Sigmoid colon (tissue), 7 donors: Measurements from ENCODE around the gene KLF16. TPM values are rescaled to one million over a fixed set of nuclear protein-coding genes. Genes with fewer than 3 reads are reported as not detected.
"Not testable (repeated sequence)": the region's sequence is repeated elsewhere in the genome, so short reads cannot be mapped to it uniquely, and the experiment has no call there.

Source experiments
- DNase-seq: peaks from one replicate; pipeline ENCODE4 v3.0.0-alpha.2; 2019
- H3K27ac ChIP-seq, 4 donors: fragments of 200-600 bp; sonication (generic); one replicate each; pipeline ENCODE4 v1.5.1; 2016 to 2019; ENCODE audit warnings: mild to moderate bottlenecking in 1 of 4
- H3K27me3 ChIP-seq, 3 donors: fragments of 200-600 bp; sonication (generic); one replicate each; pipeline ENCODE4 v1.5.1; 2019; ENCODE audit warnings: mild to moderate bottlenecking in 1 of 3
- H3K36me3 ChIP-seq, 4 donors: fragments of 200-600 bp; sonication (generic); one replicate each; pipeline ENCODE4 v1.5.1; 2016 to 2019
- H3K4me1 ChIP-seq, 4 donors: fragments of 200-600 bp; sonication (generic); one replicate each; pipeline ENCODE4 v1.5.1; 2017 to 2019
- H3K4me3 ChIP-seq, 4 donors: fragments of 200-600 bp; sonication (generic); one replicate each; pipeline ENCODE4 v1.5.1; 2017 to 2019; ENCODE audit warnings: mild to moderate bottlenecking in 2 of 4, moderate library complexity in 1 of 4
- H3K9me3 ChIP-seq, 4 donors: fragments of 200-600 bp in 3 of 4; sonication (generic) in 3 of 4; one replicate each; pipeline versions ENCODE4 v1.5.1 to v1.6.1; 2013 to 2019
- EP300 ChIP-seq, 4 donors: sonication (generic); formaldehyde crosslinking; IDR thresholded peaks; one replicate each; pipeline ENCODE4 v1.6.1; 2017; ENCODE audit warnings: antibody characterized with exemption in 4 of 4
- POLR2A ChIP-seq, 2 donors: fragments of 450-650 bp; IDR thresholded peaks; one replicate each; pipeline ENCODE4 v1.6.1; 2016; ENCODE audit warnings: antibody characterized with exemption in 2 of 2, mild to moderate bottlenecking in 2 of 2, moderate library complexity in 2 of 2
- POLR2AphosphoS5 ChIP-seq, 4 donors: sonication (generic); formaldehyde crosslinking; IDR thresholded peaks; one replicate each; pipeline ENCODE4 v1.6.1; 2017; ENCODE audit warnings: antibody characterized with exemption in 4 of 4
- WGBS, 2 donors: extraction: QIAGEN DNeasy Blood & Tissue Kit; methylation state at CpG; one replicate each; pipeline ENCODE4 v1.1.7; 2013; 5-methylcytosine and 5-hydroxymethylcytosine counted together
- intact Hi-C: fragments of 100-400 bp; cut with DNase I; formaldehyde crosslinking; loops from one replicate; pipeline ENCODE4 v1.15.1; 2023
- polyA plus RNA-seq, 3 donors: library from polyadenylated mRNA; stranded (reverse); fragments of 200-250 nt; gene quantifications; one replicate each; pipeline ENCODE4 v1.2.3, GENCODE V29; 2013
- total RNA-seq, 4 donors: library from RNA; depleted of rRNA; stranded (reverse); fragments of >200 nt; gene quantifications; one replicate each; pipeline ENCODE4 v1.1.0, GENCODE V29; 2016
- TF ChIP-seq, protein P1 (sequence below), 4 experiments: fragments of 450-650 bp in 3 of 4; fragments of 200-600 bp in 1 of 4; IDR thresholded peaks; one replicate each; pipeline ENCODE4 v1.5.1; 2016 to 2019; ENCODE audit warnings: antibody characterized with exemption in 4 of 4, mild to moderate bottlenecking in 3 of 4, moderate library complexity in 2 of 4
- donor health status: healthy with polysubstance abuse.
- donor health status: Bipolar disorder and iron deficiency.
- donor health status: healthy.

Gene KLF16
- total and polyA plus RNA-seq, 7 donors = 2.1 to 20.5 (median 8.4) TPM

DNA sequence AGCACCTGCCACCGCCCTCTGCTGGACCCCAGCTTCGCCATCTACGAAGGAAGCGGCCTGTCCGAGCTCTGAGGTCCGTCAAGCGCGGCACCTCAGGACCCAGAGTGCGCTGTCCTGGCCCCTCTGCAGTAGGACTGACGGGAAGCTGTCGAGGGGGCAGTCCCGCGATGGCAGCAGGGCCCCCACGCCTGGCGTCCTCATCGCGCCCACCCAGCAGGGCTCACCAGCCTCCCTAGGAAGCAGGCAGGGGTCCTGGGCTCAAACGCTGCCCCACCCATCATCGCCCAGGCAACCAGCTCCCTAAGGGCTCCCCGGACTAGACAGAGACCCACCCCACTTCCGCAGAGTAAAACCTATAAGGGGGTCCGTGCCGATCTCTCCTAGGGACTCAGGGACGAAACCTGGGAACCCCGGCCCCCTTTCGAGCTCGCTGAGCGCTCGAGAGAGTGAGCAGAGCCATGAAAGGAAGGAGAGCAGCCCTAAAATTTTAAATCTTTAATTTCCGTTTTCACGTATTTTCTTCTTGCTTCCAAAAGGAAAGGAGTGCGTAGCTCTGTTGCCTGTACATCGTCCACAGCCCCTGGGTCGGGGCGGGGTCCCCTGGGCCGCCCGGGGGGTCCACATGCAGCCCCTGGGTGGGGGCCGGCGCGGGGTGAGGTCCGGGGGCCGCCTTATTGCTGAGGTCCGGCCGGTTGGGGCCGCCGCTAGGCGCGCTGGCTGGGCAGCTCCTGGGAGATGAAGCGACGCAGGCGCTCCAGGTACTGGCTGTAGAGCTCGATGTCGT, 13.3 kb upstream of the KLF16 start:
- H3K9me3 ChIP-seq, intact Hi-C loops, H3K27me3 ChIP-seq, DNase-seq: not testable (repeated sequence)
- 36 to 50% methylated on average over 48 of the region's 53 CpGs for WGBS, 2 donors
- Histone ChIP-seq H3K4me3 (peak overlapping the region; percentile 84 to 96 (median 94)), H3K36me3 (peaks cover 0 to 16% (median 0%) of the 10 kb centered on the region in 4 donors), H3K4me1 (peaks cover 0 to 58% (median 56%) of the 10 kb centered on the region in 4 donors), H3K27ac (peak overlapping the region; percentile 93 to 99 (median 96))

DNA sequence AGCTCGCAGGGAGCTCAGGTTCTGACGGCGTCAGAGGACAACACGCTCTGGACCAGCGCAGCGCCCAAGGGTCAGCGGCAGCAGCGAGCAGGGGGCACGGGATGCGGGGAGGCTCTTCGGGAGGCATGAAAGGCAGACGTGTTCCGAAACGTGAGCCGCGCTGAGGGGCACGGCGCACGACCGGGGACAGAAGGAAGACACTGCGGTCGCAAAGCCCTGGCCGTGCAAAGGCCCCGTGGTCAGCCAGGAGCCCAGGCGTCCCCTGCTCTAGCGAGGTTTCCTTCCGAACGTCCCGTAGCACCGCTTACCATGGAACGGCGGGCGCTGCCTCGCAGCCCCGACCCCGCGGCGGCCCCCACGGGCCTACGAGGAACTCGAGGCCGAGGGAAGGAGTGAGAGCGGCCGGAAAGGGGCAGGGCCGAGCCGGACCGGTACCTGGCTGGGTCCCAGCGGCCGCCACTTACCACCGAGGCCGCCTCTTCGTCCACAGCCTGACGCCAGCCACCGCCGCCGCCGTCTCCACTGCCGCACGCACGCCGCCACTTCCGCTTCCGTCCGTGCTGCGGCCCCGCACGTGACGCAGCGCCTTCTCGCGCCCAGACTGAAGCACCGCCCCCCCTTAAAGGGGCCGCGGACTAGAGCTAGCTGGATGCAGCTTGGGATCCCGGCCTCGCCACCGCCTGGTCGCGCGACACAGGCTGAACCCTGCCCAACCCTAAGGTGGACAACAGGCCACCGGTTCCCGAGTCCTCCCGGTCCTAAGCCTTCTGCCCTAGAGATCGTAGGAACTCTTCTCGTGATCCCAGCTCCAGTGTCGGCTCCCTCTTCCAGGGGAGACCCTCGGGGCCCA, 12.5 kb upstream of the KLF16 start:
- Histone ChIP-seq H3K4me3 (peak overlapping the region; percentile 84 to 96 (median 94)), H3K27ac (peak overlapping the region; percentile 93 to 99 (median 96)), H3K4me1 (peaks cover 0 to 58% (median 53%) of the 10 kb centered on the region in 4 donors), H3K36me3 (peaks cover 0 to 24% (median 0%) of the 10 kb centered on the region in 4 donors), H3K9me3 (no peaks in the 10 kb centered on the region), H3K27me3 (no peaks in the 10 kb centered on the region)
- peak; percentile 96 for DNase-seq
- intact Hi-C loops = no loop called here
- TF ChIP-seq POLR2AphosphoS5 (IDR thresholded peaks at IDR 0.05) (peak; percentile 96 to 99 (median 98)), EP300 (IDR thresholded peaks at IDR 0.05) (peak in 1 of 4 donors; percentile 38), POLR2A (IDR thresholded peaks at IDR 0.05) (peak; percentile 88 to 91)
- TF ChIP-seq, protein P1, sequence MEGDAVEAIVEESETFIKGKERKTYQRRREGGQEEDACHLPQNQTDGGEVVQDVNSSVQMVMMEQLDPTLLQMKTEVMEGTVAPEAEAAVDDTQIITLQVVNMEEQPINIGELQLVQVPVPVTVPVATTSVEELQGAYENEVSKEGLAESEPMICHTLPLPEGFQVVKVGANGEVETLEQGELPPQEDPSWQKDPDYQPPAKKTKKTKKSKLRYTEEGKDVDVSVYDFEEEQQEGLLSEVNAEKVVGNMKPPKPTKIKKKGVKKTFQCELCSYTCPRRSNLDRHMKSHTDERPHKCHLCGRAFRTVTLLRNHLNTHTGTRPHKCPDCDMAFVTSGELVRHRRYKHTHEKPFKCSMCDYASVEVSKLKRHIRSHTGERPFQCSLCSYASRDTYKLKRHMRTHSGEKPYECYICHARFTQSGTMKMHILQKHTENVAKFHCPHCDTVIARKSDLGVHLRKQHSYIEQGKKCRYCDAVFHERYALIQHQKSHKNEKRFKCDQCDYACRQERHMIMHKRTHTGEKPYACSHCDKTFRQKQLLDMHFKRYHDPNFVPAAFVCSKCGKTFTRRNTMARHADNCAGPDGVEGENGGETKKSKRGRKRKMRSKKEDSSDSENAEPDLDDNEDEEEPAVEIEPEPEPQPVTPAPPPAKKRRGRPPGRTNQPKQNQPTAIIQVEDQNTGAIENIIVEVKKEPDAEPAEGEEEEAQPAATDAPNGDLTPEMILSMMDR (IDR thresholded peaks at IDR 0.05) = no peak
- 0 to 1% methylated on average over 87 of the region's 87 CpGs for WGBS, 2 donors

DNA sequence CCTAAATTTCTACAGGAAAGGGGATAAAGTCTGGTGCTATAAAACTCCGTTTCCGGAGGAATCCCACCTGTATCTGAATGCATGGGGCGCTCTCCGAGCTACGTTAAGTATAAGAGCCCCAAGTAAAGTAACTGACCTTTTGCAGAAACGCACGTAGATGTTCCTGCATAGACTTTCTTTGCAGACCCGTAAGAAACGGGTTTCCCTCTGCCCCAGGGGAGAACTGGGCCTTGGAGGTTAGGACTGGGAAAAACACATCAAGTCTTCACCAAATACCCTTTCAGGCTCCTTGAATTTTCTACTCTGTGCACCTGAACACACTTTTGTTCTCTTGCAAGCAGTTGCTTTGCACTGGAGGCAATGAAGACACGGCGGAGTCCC, 11.9 kb upstream of the KLF16 start:
- DNase-seq, H3K9me3 ChIP-seq, intact Hi-C loops, H3K27me3 ChIP-seq: not testable (repeated sequence)
- Histone ChIP-seq H3K36me3 (peaks cover 0 to 24% (median 0%) of the 10 kb centered on the region in 4 donors), H3K27ac (peak overlapping the region; percentile 93 to 99 (median 96)), H3K4me1 (peaks cover 0 to 53% (median 49%) of the 10 kb centered on the region in 4 donors), H3K4me3 (peak overlapping the region; percentile 84 to 96 (median 94))
- WGBS, 2 donors = 1% methylated on average over 11 of the region's 11 CpGs

DNA sequence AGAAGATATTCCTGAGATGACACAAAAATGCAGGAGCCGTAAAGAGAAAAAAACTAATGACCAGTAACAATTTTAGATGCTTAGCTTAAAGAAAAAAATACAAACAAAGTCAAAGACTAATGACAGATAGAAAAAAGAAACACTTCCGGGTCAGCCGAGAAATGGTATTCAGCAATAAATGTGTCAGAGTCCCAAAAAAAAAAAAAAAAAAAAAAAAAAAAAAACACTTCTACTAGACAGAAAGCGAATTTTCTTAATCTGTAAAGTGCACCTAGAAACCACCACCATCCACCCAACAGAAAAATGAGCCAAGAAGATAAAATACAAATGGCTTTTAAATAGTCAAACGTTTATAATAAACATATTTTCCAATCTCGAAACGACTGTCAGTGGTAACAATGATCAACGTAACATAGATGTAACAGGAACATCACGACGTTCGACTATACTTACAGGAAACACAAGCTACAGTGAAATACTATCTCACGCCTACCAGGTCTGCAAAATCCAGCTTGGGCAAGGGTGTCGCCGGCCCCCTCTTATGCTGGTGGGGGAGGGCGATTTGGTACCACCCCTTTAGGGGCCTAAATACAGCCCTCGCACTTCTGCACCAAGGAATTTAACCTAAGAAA, 11.3 kb upstream of the KLF16 start:
- H3K4me3 ChIP-seq = peak overlapping the region; percentile 84 to 96 (median 94)
- WGBS, 2 donors = 2 to 7% methylated on average over 16 of the region's 16 CpGs
- peak overlapping the region; percentile 93 to 99 (median 96) for H3K27ac ChIP-seq
- no peak for DNase-seq
- H3K36me3 ChIP-seq = peaks cover 0 to 20% (median 0%) of the 10 kb centered on the region in 4 donors
- H3K27me3 ChIP-seq = no peaks in the 10 kb centered on the region
- intact Hi-C loops = no loop called here
- TF ChIP-seq, protein P1 (IDR thresholded peaks at IDR 0.05) = no peak
- TF ChIP-seq POLR2AphosphoS5 (IDR thresholded peaks at IDR 0.05) (no peak), EP300 (IDR thresholded peaks at IDR 0.05) (no peak), POLR2A (IDR thresholded peaks at IDR 0.05) (no peak)
- peaks cover 0 to 53% (median 49%) of the 10 kb centered on the region in 4 donors for H3K4me1 ChIP-seq
- H3K9me3 ChIP-seq = no peaks in the 10 kb centered on the region

DNA sequence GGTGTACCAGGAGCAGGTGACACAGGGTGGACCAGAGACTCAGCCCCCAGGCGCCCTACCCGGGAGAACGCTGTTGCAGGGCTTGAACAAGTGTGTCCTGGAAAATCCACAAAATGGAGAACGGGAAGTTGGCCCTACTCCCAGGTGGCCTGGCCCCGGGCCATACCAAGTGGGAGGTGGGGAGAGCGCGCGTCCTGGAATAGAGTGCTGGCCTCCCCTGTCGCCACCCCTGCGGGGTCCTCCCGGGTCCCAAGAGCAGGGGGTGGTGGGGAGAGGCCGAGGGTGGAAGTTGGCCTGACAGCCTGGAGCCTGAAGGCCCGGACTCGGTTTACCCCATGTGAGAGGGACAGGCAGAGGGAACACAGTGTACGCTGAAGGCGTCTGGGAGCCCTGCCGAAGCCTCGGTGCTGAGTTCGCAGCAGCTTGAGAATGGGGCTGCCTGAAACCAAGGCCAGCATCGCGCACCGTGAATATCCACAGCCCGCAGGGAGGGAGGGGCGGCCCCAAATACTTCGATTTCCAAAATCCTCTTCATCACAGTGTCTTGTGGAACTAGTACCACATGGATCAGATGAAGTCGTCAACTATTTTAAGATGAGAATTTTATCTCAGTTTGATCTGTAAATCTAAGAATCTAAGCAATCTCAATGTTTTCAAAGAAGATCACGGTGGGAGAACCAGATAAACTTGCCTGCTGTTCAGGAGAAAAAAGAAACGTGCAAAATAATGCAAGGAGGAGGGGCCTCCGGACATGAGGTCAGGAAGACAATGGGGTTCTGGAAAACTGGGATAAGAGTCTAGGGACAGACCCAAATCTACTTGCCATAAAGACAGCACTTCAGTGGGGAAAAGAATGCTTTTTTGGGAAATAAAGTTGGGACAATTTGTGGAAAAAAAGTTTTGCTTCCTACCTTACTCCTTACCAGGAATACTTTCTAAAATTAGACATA, 10.4 kb upstream of the KLF16 start:
- Histone ChIP-seq H3K27ac (peak overlapping the region; percentile 93 to 99 (median 96)), H3K4me3 (peak overlapping the region in 2 of 4 donors; percentile 11 to 21), H3K27me3 (no peaks in the 10 kb centered on the region), H3K4me1 (peaks cover 0 to 53% (median 49%) of the 10 kb centered on the region in 4 donors), H3K9me3 (no peaks in the 10 kb centered on the region), H3K36me3 (peaks cover 0 to 17% (median 0%) of the 10 kb centered on the region in 4 donors)
- TF ChIP-seq POLR2AphosphoS5 (IDR thresholded peaks at IDR 0.05) = no peak
- TF ChIP-seq, protein P1 (IDR thresholded peaks at IDR 0.05) = no peak
- no peak for TF ChIP-seq POLR2A (IDR thresholded peaks at IDR 0.05)
- no peak for TF ChIP-seq EP300 (IDR thresholded peaks at IDR 0.05)
- intact Hi-C loops = no loop called here
- peak; percentile 72 for DNase-seq
- 78 to 79% methylated on average over 29 of the region's 29 CpGs for WGBS, 2 donors
